Measurements from ENCODE around the gene MAFG. TPM values are rescaled to one million over a fixed set of nuclear protein-coding genes. Genes with fewer than 3 reads are reported as not detected.

Gene MAFG
- total RNA-seq, 1 experiment from 2014 or later: 10.1 TPM

- no peak for DNase-seq (ENCODE audit: low read depth)
Measured at GRCh38 chr17:81939881-81940385, 12.4 kb upstream of the MAFG start.

- no peak for DNase-seq (ENCODE audit: low read depth)
Measured at GRCh38 chr17:81939218-81939617, 11.7 kb upstream of the MAFG start.

GRCh38 chr17:81935709-81936084 is 8.2 kb upstream of the MAFG start:
- no peak for DNase-seq (ENCODE audit: low read depth)

- no peak for DNase-seq (ENCODE audit: low read depth)
Measured at GRCh38 chr17:81934850-81935708, 7.5 kb upstream of the MAFG start.

GRCh38 chr17:81934098-81934757 is 6.7 kb upstream of the MAFG start:
- DNase-seq (ENCODE audit: low read depth): no peak

GRCh38 chr17:81933178-81933699 is 5.7 kb upstream of the MAFG start:
- DNase-seq (ENCODE audit: low read depth): no peak

- DNase-seq (ENCODE audit: low read depth): no peak
Measured at GRCh38 chr17:81932333-81932983, 4.9 kb upstream of the MAFG start.

GRCh38 chr17:81931557-81932332 is 4.2 kb upstream of the MAFG start:
- no peak for DNase-seq (ENCODE audit: low read depth)

GRCh38 chr17:81931189-81931556 is 3.6 kb upstream of the MAFG start:
- no peak for DNase-seq (ENCODE audit: low read depth)

GRCh38 chr17:81930142-81931125 is 2.9 kb upstream of the MAFG start:
- DNase-seq (ENCODE audit: low read depth): no peak

- no peak for DNase-seq (ENCODE audit: low read depth)
Measured at GRCh38 chr17:81929253-81930141, 2.0 kb upstream of the MAFG start.

GRCh38 chr17:81928544-81929252 is 1.2 kb upstream of the MAFG start:
- peak; percentile 20 for DNase-seq (ENCODE audit: low read depth)

GRCh38 chr17:81927152-81927652 is 333 bp downstream of the MAFG start:
- no peak for DNase-seq (ENCODE audit: low read depth)

GRCh38 chr17:81926451-81927151 is 934 bp downstream of the MAFG start:
- DNase-seq (ENCODE audit: low read depth): peak; percentile 85

- no peak for DNase-seq (ENCODE audit: low read depth)
Measured at GRCh38 chr17:81925860-81926450, 1.6 kb downstream of the MAFG start.

- no peak for DNase-seq (ENCODE audit: low read depth)
Measured at GRCh38 chr17:81924557-81925532, 2.7 kb downstream of the MAFG start.
